Kasumi-1 (cell line): ENCODE measurements around the gene CPEB3.
"Not testable (repeated sequence)": the region's sequence is repeated elsewhere in the genome, so short reads cannot be mapped to it uniquely, and the experiment has no call there.

Experiments used
- DNase-seq, 2 experiments: peaks; one replicate each; lab custom pipeline; 2025; lab: John Stamatoyannopoulos, UW

CPEB3 gene

DNA sequence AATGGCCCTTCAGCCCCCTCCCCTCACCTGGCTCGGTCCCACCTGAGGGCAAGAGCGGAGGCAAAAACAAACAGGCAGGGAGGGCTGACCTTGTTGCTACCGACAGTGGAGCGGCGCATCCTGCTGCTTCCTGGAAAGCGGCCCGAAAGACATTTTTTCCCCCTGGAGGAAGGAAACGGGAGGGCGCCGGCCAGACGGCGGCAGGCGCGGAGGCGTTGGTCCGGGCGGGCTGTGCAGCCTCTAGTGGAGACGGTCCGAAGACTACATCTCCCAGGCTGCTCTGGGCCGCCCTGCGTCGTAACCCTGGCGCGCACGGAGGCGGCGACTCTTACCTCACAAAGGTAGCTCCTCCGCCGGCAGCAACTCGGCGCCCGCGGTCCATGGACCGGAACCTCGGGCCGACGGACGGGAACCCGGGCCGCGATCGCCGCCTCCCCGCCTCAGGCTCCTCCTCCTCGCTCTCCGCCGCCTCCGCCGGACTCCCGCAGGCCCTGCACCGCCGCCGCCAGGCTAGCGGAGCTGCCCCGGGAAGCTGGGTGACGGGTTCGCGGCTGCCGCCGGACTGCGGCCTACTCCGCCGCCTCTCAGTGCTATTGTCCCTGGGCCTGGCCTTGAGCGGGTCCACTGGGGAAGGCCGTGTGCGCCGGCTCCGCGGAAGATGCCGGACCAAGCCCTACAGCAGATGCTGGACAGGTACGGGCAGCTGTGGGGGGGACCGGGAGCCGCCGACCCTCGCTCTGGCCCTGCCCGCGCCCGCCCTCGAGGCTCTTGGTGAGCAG, at the start of gene CPEB3, which contains the start of gene MARCHF5:
TSS of gene CPEB3 (minus strand) at position 242 of the 779 bp plus-strand sequence. CDS start 50,728 bp downstream, outside the sequence.
TSS of gene MARCHF5 (plus strand) at position 331 of the 779 bp plus-strand sequence. CDS start at position 659, 328 bp downstream.
- DNase-seq, result peak; percentile 97 to 98

DNA sequence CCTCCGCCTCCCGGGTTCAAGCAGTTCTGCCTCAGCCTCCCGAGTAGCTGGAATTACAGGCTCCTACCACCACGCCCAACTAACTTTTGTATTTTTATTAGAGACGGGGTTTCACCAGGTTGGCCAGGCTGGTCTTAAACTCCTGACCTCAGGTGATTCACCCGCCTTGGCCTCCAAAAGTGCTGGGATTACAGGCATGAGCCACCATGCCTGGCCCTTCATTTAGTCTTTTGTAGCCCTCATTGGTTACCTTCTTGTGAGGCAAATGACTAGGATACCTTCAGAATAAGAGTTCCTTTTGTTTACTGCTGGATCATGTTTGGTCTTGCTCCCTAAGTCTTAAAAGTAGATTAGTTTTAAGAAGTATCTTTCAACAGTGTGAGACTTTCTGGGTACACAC, 39.0 kb upstream of the CPEB3 start:
- DNase-seq, result not testable (repeated sequence)

DNA sequence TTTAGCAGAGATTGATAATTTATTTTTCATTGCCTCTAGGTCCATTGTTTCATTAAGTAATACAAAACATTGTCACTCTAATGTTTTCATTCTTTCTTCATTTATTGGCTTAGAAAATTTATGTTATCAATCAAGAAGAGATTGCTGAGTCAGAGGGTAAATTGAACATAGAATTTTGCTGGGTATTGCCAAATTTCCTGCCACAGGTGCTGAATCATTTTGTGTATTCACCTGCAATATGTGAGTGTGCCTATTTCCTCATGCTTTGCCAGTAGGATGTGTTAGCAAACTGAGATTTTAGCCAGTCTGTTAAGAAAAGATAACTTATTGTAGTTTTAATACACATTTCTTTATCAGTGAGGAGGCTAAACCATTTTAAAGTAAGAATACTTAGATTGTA, 38.1 kb upstream of the CPEB3 start:
- no peak for DNase-seq

DNA sequence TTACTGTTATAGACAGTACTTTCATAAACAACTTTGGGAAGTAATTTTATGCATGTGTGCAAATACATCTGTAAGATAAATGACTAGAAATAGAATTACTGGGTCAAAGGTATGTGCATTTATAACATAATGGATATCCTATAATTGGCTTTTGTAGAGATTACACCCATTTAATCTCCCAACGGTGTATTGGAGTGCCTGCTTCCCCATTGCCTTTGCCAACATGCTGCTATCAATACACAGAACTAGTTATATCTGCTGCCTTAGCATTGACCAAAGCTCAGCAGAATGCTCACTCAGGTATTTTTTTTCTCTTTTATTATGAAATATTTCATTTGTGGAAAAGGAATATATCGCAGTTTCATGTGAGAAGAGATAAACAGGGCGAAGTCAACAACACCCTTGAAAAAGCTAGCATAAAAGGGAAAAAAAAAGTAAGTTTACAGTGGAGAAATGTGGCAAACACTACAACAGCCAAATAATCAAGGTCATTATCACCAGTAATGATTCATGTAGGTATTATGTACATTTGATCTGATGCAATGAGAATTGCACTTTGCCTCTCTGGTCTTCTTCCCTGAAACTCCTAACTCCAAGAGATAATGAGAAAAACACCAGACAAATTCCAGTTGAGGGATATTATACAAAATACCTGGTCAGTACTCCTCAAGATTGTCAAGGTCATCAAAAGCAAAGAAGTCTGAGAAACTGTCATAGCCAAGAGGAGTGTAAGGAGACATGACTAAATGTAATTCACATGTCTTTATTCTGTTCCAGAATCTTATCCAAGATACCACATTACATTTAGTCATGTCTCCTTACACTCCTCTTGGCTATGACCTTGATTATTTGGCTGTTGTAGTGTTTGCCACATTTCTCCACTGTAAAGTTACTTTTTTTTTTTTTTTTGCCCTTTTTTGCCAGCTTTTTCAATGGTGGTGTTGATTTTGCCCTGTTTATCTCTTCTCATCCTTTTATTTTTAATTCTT, 36.9 kb upstream of the CPEB3 start:
- DNase-seq, result no peak

DNA sequence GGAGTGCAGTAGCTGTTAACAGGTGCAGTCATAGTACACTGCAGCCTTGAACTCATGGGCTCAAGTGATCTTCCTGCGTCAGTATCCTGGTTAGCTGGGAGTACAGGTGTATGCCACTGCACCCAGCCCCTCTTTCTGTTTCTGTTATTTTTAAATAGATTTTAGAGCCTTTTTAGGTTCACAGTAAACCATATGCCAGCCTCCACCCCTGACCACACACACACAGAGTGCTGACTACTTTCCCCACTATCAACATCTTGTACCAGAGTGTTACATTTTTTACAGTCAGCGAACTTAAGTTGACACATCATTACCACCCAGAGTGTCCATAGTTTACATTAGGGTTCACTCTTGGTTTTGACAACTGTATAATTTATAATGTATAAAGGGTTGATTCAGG, 32.2 kb upstream of the CPEB3 start:
- no peak for DNase-seq

DNA sequence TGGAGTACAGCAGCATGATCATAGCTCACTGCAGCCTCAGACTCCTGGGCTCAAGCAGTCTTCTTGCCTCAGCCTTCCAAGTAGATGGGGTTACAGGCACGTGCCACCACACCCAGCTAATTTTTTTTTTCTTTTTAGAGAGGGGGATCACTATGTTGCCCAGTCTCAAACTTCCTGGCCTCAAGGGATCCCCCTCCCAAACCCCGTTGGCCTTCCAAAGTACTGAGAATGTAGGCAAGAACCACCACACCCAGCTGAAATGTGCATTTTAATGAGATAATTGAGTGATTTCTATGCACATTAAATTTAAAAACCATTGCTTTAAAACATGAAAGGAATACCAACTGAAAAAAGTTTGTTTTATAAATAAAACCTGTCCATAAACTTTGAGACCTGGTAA, 25.7 kb upstream of the CPEB3 start:
- DNase-seq, result no peak

DNA sequence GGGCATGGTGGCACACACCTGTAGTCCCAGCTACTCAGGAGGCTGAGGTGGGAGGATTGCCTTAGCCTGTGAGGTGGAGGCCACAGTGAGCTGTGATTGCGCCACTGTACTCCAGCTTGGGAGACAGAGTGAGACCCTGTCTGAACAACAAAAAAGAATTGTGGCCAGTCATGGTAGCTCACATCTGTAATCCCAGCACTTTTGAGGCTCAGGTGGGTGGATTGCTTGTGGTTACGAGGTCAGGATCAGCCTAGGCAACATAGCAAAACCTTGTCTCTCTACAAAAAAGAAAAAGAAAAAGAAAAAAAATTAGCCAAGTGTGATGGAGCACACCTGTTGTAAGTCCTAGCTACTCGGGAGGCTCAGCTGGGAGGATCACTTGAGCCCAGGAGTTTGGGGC, 22.9 kb upstream of the CPEB3 start:
- DNase-seq, result no peak

DNA sequence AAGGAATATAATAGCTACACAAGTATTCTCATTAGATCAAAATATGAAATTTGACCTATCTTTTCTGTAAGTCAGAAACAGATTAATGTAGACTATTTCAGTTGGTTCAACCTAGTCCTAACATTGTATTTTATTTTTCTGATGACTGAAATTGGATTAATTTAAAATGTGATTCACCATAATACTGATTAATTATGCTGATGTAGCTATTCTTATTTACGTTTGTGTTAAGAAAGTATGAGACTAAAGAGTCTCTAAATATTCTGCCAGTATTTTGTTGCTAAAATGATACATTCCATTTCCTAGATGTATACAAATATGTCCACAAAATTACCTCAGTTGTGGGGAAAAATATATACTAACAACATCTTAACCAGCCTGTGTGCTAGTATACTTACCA, 18.4 kb upstream of the CPEB3 start:
- DNase-seq, result no peak

DNA sequence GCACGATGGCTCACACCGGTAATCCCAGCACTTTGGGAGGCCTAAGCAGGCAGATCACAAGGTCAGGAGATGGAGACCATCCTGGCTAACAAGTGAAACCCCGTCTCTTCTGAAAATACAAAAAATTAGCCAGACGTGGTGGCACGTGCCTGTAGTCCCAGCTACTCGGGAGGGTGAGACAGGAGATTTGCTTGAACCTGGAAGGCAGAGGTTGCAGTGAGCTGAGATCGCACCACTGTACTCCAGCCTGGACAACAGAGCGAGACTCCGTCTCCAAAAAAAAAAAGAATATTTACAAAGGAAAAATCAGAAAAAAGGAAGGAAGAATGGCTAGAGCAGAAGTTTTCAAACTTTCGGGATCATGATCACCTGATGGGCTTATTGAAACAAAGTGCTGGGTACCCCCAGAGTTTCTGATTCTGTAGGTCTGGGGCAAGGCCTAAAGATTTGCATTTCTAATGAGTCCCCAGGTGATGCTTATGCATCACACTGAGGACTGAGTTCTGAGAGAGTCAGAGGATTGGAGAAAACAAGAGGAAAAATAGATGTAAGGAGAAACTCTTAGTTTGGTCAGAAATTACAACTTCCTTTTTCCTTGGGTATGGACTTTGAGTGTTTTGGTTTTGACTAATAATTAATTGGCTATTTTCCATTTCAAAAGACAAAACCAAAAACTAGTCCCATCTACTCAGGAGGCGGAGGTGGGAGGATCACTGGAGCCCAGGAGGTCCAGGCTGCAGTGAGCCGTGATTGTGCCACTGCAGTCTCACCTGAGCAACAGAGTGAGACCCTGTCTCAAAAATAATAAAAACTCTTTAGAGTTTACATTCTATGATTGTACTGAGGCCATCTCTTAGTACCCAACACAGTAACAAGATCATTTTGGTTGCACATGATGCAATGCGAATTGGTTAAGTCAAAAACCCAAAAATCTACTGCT, 14.5 kb upstream of the CPEB3 start:
- DNase-seq, result no peak

DNA sequence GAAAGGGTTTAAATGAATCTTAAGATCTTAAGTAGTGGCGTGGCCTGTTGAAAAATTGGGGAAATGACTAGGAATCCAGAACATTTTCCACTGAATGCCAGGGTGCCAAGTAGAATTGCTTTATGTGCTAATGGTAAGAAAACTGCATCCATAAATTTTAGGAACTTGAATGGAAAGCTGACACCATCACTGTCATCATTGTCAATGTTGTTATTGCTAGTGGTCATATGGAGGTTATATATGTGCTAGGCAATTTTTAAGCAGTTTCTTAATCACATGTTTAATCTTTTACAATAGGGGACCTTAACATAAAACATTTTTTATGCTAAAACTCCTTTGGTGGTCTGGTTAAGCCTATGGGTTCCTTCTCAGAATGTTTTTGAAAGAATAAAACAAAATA, 13.2 kb upstream of the CPEB3 start:
- DNase-seq, result no peak

DNA sequence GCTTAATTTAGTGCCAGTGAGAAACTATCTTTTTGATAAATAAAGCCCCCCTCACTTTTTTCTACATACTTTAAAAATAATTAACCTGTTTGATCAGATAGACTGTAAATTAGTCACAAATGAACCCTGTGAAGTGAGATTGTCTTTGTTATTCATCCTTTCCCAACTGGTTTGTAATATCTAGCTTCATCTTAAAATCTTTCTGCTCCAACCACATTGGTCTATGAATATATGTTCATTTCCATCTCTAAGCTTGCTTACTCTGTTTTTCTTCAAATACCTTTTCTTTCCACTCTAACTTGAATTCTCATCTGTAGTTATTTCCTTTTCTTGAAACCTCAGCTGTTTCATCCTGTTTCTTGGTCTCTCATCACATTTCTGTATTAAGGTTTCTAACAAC, 12.2 kb upstream of the CPEB3 start:
- no peak for DNase-seq

DNA sequence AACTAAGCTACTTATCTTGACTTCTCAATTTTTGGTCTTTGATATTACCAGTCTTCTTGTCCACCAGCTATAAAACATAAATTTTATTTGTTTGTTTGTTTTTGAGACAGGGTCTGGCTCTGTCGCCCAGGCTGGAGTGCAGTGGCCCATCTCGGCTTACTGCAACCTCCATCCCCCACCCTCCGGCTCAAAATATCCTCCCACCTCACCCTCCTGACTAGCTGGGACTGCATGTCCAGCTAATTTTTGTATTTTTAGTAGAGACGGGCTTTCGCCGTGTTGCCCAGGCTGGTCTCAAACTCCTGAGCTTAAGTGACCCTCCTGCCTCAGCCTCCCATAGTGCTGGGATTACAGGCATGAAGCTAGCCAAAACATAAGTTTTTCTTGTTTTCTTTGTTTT, 7.6 kb upstream of the CPEB3 start:
- DNase-seq, result no peak

DNA sequence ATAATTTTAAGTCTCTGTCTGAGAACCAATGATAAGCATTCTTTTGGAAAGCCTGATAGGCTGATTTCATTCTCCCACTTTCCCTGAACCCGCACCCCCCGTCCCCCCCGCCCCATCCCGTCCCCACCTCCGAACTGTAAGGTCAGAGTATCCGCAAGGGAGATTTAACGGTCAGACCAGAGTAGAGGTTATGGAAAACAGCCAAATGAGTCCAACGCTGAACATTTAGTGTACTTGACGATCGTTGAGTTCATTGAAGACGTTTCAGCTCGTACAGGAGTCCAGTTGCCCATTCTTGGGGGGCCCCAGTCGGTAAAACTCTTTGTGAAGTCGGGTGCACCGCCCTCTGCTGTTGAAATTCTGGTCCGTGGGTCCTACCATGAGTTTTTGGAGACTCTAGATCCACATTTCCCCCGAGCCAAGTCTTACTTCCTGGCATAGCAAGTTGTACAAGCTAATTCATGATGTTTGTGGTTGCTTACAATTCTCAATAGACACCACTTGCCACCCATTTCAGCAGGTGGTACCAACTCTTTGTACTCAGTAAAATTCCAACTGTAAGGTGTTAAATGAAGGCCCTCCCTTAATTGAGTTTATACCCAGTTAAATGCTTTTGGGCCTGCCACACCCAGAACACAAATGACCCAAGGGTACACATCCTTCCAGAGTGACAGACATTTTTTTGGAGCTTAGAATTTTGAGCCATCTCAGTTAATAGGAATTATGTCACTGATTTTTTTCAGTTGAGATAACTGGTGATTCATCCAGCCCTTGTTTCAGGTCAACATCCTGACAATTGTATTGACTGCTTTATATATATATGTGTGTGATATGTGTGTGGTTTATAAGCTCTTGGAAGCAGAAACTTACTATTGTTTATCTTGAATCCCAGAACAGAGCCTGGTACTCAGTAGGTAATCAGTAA, 1.3 kb upstream of the CPEB3 start:
- DNase-seq, result peak; percentile 85 to 89

DNA sequence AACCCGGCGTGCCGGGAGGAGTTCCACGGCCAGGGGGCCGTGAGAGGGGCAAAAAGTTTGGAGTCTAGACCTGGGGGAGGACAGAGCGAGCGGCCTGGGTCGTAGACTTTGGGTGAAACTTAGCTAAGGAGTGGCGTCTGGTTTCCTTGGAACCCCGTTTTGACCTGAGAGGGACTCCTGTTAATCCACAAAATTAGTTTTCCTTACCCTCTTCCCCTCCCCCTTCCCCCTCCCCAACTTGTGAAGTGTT, 663 bp upstream of the CPEB3 start:
- no peak for DNase-seq

DNA sequence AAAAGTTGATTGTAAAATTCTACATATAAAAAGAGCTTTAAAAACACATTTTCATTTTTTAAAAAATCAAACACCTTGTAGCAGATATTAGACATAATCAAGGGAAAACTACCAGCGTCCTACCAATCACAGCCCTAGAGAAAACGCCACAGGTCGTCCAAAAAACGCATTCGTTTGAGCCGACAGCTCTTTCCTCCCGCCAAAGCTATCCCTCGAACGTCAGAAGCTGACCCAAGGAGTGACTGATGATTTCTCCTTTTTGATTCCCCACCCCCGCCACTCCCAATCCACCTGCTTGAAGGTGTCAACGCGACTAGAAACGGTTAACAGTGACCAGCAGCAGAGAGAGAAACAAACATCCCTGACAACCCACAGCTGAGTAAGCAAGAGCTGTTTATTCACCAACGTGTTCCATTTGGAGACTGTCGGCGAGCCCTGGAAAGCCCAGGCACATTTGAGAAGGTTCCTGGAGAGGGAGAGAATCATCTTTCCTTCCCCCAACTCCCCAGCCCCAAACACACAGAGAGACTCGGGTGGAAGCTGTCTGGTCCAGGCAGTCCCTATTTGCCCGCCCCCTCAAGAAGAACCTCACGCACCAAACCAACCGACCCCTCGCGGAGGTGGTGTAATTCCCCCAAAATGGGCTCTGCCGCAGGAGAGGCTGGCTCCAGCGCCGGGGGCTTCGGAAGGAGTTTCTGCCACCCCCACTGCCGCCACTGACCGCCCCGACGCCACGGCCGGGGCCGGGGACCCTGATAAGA, 622 bp downstream of the CPEB3 start:
- DNase-seq, result peak; percentile 63

DNA sequence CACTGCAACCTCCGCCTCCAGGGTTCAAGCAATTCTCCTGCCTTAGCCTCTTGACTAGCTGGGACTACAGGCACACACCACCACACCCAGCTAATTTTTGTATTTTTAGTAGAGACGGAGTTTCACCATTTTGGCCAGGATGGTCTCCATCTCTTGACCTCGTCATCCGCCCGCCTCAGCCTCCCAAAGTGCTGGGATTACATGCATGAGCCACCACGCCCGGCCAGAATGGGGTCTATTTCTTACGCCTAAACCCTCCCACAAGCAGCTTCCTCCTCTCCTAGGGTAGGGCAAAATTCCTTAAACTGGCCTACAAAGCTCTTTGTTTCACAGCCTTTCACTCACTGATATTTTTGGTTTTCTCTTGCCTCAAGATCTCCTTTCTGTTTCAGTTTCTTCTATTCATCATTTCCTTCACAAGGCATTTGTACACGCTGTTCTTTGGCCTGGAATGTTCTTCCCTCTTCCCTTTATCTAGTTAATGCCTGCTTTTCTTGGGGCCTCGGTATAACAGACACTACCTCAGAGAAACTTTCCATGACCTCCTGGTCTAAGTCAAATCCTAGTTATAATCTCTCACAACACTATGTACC, 6.7 kb downstream of the CPEB3 start:
- DNase-seq, result no peak

DNA sequence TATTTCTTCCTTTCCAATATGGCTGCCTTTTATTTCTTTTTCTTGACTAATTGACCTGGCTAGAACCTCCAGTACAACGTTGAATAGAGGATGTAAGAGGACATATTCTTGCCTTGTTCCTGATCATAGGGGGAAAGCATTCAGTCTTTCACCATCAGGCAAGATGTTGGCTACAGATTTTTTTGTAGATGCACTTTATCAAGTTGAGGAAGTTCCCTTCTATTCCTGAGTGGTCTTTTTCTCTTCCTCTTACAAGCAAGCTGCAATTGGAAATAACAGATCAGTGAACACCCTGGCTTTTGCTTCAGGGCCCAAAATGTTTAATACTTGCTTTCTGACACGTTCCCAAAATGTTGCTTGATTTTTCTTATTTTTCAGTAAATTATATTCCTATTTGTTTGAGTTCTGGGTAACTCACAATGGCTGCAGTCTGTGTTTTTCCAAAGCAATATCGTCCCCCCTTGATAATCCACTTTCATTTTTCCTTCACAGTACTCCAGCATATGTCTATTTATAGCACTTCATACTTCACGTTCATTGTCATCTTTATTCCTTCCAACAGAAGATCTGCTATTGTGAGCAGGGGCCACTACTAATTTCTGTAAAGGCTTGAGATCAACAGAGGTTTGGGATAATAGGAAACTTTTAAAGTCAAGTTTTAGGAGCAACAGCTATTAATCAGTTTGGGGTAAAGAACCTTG, 11.7 kb downstream of the CPEB3 start:
- no peak for DNase-seq

DNA sequence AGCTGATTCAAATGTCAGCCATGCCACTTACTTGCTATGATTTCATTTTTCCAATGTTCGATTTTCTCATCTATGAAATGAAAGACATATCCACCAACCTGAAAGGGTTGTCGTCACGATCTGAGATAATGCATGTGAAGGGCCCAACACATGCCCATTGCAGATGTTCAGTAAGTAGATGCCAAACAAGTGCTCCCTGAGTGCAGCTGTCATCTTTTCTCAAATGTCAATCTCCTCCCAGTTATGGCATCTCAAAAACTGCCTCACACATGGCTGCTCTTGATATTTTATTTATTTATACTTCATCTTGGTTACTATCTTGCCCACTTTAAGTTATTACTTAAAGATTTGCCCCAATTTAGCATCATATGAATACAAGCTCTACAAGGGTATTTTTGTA, 16.8 kb downstream of the CPEB3 start:
- DNase-seq, result no peak

DNA sequence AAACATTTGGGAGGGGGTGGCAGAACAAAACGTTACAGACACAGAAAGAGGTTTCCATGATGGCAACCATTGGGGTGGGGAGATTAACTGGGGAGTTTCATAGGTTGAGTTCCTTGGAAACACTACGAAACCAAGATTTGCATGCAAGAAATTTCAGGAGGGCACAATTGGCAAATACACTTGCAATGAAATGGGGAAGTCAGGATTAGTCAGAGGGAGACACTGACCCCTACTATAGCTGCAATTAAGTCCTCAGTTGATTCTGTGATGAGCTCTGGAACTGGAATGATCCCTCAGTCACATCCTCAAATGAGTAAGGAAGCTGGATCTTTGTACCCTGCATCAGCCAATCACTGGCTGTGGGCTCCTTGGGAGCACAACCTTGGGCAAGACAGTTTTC, 22.1 kb downstream of the CPEB3 start:
- peak; percentile 64 to 72 for DNase-seq
